K562 (cell line): Measurements from ENCODE around the gene CGGBP1. TPM values are rescaled to one million over a fixed set of nuclear protein-coding genes. Genes with fewer than 3 reads are reported as not detected.

ENCODE experiments used
- CXXC5 ChIP-seq: fragments of 250-450 bp; sonication (Bioruptor Pico); IDR thresholded peaks from 2 replicates; pipeline ENCODE4 v1.8.0; 2022; ENCODE audit warnings: inconsistent platforms, mild to moderate bottlenecking, moderate library complexity
- FOXK2 ChIP-seq, 2 experiments: fragments of 450-650 bp; IDR thresholded peaks in 1 of 2; conservative IDR thresholded peaks in 1 of 2; 2 replicates each; pipeline ENCODE4 v1.6.1; 2016; ENCODE audit warnings: low read depth in 2 of 2, mild to moderate bottlenecking in 1 of 2
- HIVEP1 ChIP-seq: fragments of 250-450 bp; sonication (Bioruptor Pico); IDR thresholded peaks from 2 replicates; pipeline ENCODE4 v1.4.0; 2020; ENCODE audit warnings: mild to moderate bottlenecking
- MED1 ChIP-seq: sonication (generic); formaldehyde crosslinking; IDR thresholded peaks from 2 replicates; pipeline ENCODE4 v1.8.1; 2023; ENCODE audit warnings: missing genetic modification reagents, borderline replicate concordance
- MGA ChIP-seq: fragments of 450-650 bp; IDR thresholded peaks from 2 replicates; pipeline ENCODE4 v1.6.1; 2016; ENCODE audit warnings: mild to moderate bottlenecking, moderate library complexity
- NFATC3 ChIP-seq: fragments of 450-650 bp; IDR thresholded peaks from 2 replicates; pipeline ENCODE4 v1.6.1; 2017; ENCODE audit warnings: mild to moderate bottlenecking
- TCF7 ChIP-seq: sonication (generic); IDR thresholded peaks from 2 replicates; pipeline ENCODE4 v1.6.1; 2016; ENCODE audit warnings: antibody characterized with exemption, borderline replicate concordance
- ZNF280A ChIP-seq: fragments of 450-650 bp; IDR thresholded peaks from 2 replicates; pipeline ENCODE4 v1.6.1; 2018; ENCODE audit warnings: mild to moderate bottlenecking, low read depth; ENCODE audit not compliant: partially characterized antibody
- ZSCAN29 ChIP-seq: fragments of 450-650 bp; IDR thresholded peaks from 2 replicates; pipeline ENCODE4 v1.6.1; 2017
- polyA plus RNA-seq, 8 experiments: library from polyadenylated mRNA; depleted of rRNA in 4 of 8; stranded (reverse) in 5 of 8; unstranded in 3 of 8; fragments of >200 nt; fragmentation: Nextera tagmentation in 2 of 8; fragmentation: Illumina TruSeq in 1 of 8; extraction: Ambion mirVana in 2 of 8; extraction: Trizol in 1 of 8; gene quantifications; 2 replicates each; pipeline versions ENCODE4 v1.2.1 to v1.2.3, GENCODE V29; 2011 to 2014; ENCODE audit warnings: inconsistent platforms in 1 of 8, missing spikeins in 1 of 8
- total RNA-seq, 7 experiments: library from RNA; depleted of rRNA in 6 of 7; stranded (reverse); fragments of >200 nt in 6 of 7; fragmentation: Illumina TruSeq in 2 of 7; extraction: Trizol in 2 of 7; gene quantifications; 2 replicates each; pipeline versions ENCODE4 v1.2.1 to v1.2.3, GENCODE V29; 2011 to 2021; ENCODE audit warnings: low replicate concordance in 1 of 7

The CGGBP1 gene
- total and polyA plus RNA-seq, 9 of the 15 experiments (the other 6 are each of a cell fraction or from before 2014, with no cell fraction given): 14.4 to 47.8 (median 37.8) TPM

- TF ChIP-seq FOXK2 (conservative IDR thresholded peaks at IDR 0.05 in 1 of 2, IDR thresholded peaks at IDR 0.05 in 1 of 2; ENCODE audit: low read depth in 2 of 2) (no peak), MED1 (CRISPR knock-in tag) (no peak), NFATC3 (no peak), ZSCAN29 (no peak), CXXC5 (no peak), HIVEP1 (CRISPR knock-in tag) (no peak), ZNF280A (no peak), TCF7 (no peak), MGA (no peak)
Observed at GRCh38 chr3:88034491-88035275, 24.1 kb downstream of the CGGBP1 start (continued).
